Measurements from ENCODE around the gene SH3BP4.

GRCh38 chr2:234919711-234920110 is 32.1 kb upstream of the SH3BP4 start:
- TF ChIP-seq CTCF (IDR thresholded peaks at IDR 0.05) (no peak), POLR2A (IDR thresholded peaks at IDR 0.05) (no peak)

Data from esophagus squamous epithelium (tissue), 4 donors.